Suprapubic skin (tissue), 4 donors: ENCODE results near the gene CNIH2. TPM values are rescaled to one million over a fixed set of nuclear protein-coding genes. Genes with fewer than 3 reads are reported as not detected.

Experiments
- DNase-seq, 2 donors: peaks; one replicate each; pipeline ENCODE4 v3.0.0-alpha.2; 2019; ENCODE audit warnings: low spot score in 2 of 2
- H3K27ac ChIP-seq: fragments of 200-600 bp; sonication (generic); one replicate; pipeline ENCODE4 v1.5.1; 2019
- H3K27me3 ChIP-seq: fragments of 200-600 bp; sonication (generic); one replicate; pipeline ENCODE4 v1.5.1; 2019
- H3K36me3 ChIP-seq: fragments of 200-600 bp; sonication (generic); one replicate; pipeline ENCODE4 v1.5.1; 2019
- H3K4me1 ChIP-seq: fragments of 200-600 bp; sonication (generic); one replicate; pipeline ENCODE4 v1.5.1; 2019
- H3K4me3 ChIP-seq: fragments of 200-600 bp; sonication (generic); one replicate; pipeline ENCODE4 v1.5.1; 2019; ENCODE audit warnings: mild to moderate bottlenecking
- H3K9me3 ChIP-seq: fragments of 200-600 bp; sonication (generic); one replicate; pipeline ENCODE4 v1.5.1; 2019
- EP300 ChIP-seq: sonication (generic); formaldehyde crosslinking; IDR thresholded peaks from one replicate; pipeline ENCODE4 v1.6.1; 2017; ENCODE audit warnings: antibody characterized with exemption
- POLR2A ChIP-seq, 2 donors: fragments of 450-650 bp; IDR thresholded peaks; one replicate each; pipeline ENCODE4 v1.6.1; 2017; ENCODE audit warnings: antibody characterized with exemption in 2 of 2, mild to moderate bottlenecking in 2 of 2, moderate library complexity in 2 of 2
- POLR2AphosphoS5 ChIP-seq, 3 donors: sonication (generic); formaldehyde crosslinking; IDR thresholded peaks; one replicate each; pipeline ENCODE4 v1.6.1; 2017; ENCODE audit warnings: antibody characterized with exemption in 3 of 3
- WGBS: methylation state at CpG from one replicate; pipeline ENCODE4 v1.1.5; 2018; 5-methylcytosine and 5-hydroxymethylcytosine counted together
- total RNA-seq, 4 donors: library from RNA; depleted of rRNA; stranded (reverse); fragments of >200 nt; gene quantifications; one replicate each; pipeline ENCODE4 v1.1.0, GENCODE V29; 2016
- TF ChIP-seq, protein P1 (sequence below), 2 donors: fragments of 200-600 bp in 1 of 2; fragments of 450-650 bp in 1 of 2; sonication (generic) in 1 of 2; IDR thresholded peaks; one replicate each; pipeline ENCODE4 v1.5.1; 2016 to 2019; ENCODE audit warnings: antibody characterized with exemption in 2 of 2, mild to moderate bottlenecking in 1 of 2, moderate library complexity in 1 of 2

The CNIH2 gene
- total RNA-seq, 4 donors from 2014 or later = 1.1 to 2.5 (median 1.9) TPM; not detected in 1

DNA sequence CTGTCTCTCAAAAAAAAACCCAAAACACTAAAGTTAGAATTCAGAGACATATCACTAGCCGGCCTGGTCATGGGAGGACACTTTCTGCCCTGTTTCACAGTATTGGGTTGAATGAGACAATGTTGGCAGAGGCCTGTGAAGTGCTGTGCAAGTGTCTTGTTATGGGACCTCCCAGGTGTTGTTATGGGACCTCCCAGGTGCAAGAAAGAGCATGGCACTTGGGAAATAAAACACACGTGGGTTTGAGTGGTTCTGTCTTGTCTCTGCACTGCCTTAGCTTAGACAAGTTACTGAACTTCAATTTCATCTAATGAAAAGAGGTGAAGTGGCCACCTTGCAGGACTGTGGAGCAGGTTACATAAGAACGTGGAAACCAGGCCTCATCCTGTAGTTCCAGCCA is 38.5 kb upstream of the CNIH2 start:
- Histone ChIP-seq H3K9me3 (no peaks in the 10 kb centered on the region), H3K4me1 (no peaks in the 10 kb centered on the region), H3K27me3 (no peaks in the 10 kb centered on the region), H3K4me3 (no peak overlapping the region), H3K36me3 (peaks cover 95% of the 10 kb centered on the region), H3K27ac (no peak overlapping the region)
- no peak for DNase-seq
- TF ChIP-seq POLR2A (IDR thresholded peaks at IDR 0.05) (no peak), EP300 (no peak), POLR2AphosphoS5 (IDR thresholded peaks at IDR 0.05) (no peak)
- TF ChIP-seq, protein P1, sequence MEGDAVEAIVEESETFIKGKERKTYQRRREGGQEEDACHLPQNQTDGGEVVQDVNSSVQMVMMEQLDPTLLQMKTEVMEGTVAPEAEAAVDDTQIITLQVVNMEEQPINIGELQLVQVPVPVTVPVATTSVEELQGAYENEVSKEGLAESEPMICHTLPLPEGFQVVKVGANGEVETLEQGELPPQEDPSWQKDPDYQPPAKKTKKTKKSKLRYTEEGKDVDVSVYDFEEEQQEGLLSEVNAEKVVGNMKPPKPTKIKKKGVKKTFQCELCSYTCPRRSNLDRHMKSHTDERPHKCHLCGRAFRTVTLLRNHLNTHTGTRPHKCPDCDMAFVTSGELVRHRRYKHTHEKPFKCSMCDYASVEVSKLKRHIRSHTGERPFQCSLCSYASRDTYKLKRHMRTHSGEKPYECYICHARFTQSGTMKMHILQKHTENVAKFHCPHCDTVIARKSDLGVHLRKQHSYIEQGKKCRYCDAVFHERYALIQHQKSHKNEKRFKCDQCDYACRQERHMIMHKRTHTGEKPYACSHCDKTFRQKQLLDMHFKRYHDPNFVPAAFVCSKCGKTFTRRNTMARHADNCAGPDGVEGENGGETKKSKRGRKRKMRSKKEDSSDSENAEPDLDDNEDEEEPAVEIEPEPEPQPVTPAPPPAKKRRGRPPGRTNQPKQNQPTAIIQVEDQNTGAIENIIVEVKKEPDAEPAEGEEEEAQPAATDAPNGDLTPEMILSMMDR (IDR thresholded peaks at IDR 0.05) = no peak
- WGBS = 77% methylated on average over 2 of the region's 3 CpGs

DNA sequence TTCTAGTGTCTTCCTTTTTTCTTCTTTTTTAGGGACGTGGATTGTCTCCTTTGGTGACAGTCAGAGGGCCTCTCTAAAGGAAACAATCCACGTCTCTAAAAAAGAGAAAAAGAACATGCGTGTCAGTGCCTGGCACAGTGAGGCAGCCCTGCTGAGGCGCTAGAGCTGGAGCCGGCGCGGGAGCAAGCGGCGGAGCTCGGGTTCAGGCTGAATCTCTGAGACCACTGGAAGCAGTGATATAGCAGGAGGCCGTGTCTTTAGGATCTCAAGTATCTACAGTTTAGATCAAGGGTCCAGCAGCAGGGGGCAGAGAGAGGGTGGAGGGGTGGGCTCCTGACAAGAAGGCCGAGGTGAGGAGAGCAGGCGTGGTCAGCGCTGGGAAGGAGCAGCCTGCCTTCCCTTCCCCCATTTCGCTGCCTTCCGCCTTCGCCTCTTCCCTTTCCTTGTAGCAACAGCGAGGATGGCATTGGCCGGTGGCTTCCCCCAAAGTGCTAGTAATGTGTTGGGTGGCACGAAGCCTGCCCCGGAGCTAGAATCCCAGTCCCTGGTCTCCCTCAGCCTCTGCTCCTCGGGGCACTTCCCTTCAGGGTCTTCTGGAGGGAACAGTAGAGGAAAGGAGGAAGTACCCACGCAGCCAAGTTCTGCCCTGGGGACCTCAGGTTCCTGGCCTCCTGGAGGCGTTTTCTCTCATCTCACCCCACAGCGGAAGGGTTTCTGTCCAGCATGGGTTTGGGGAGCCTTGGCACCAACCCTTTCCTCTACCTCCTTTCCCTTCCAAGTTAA is 37.8 kb upstream of the CNIH2 start:
- WGBS = 91% methylated on average over 25 of the region's 25 CpGs
- TF ChIP-seq, protein P1 (IDR thresholded peaks at IDR 0.05) = no peak
- TF ChIP-seq EP300 = no peak
- no peak for TF ChIP-seq POLR2AphosphoS5 (IDR thresholded peaks at IDR 0.05)
- TF ChIP-seq POLR2A (IDR thresholded peaks at IDR 0.05) = no peak
- H3K36me3 ChIP-seq = peaks cover 95% of the 10 kb centered on the region
- H3K27me3 ChIP-seq = no peaks in the 10 kb centered on the region
- DNase-seq = no peak
- H3K4me3 ChIP-seq = no peak overlapping the region
- no peaks in the 10 kb centered on the region for H3K9me3 ChIP-seq
- no peaks in the 10 kb centered on the region for H3K4me1 ChIP-seq
- no peak overlapping the region for H3K27ac ChIP-seq

DNA sequence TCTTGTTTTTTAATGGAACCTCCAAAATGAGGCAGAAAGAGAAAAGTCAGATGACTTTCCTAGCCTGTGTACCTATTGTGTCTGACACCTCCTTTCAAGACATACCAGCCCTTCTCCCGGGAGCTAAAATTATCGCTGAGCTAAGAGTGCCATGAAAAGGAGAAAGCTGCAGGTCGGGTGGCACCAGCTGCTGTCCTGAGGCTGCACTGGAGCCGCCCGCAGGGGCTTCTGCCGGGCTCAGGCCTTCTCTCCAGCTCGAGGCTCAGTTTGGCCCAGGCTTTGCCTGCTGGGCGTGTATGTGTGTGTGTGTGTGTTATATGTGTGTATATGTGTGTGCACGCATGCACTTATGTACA is 37.2 kb upstream of the CNIH2 start:
- WGBS = 89% methylated on average over 9 of the region's 9 CpGs
- Histone ChIP-seq H3K4me1 (no peaks in the 10 kb centered on the region), H3K27ac (no peak overlapping the region), H3K4me3 (no peak overlapping the region), H3K36me3 (peaks cover 94% of the 10 kb centered on the region), H3K27me3 (no peaks in the 10 kb centered on the region), H3K9me3 (no peaks in the 10 kb centered on the region)
- no peak for DNase-seq
- TF ChIP-seq POLR2AphosphoS5 (IDR thresholded peaks at IDR 0.05) = no peak
- TF ChIP-seq POLR2A (IDR thresholded peaks at IDR 0.05) = no peak
- no peak for TF ChIP-seq EP300
- TF ChIP-seq, protein P1 (IDR thresholded peaks at IDR 0.05) = no peak

DNA sequence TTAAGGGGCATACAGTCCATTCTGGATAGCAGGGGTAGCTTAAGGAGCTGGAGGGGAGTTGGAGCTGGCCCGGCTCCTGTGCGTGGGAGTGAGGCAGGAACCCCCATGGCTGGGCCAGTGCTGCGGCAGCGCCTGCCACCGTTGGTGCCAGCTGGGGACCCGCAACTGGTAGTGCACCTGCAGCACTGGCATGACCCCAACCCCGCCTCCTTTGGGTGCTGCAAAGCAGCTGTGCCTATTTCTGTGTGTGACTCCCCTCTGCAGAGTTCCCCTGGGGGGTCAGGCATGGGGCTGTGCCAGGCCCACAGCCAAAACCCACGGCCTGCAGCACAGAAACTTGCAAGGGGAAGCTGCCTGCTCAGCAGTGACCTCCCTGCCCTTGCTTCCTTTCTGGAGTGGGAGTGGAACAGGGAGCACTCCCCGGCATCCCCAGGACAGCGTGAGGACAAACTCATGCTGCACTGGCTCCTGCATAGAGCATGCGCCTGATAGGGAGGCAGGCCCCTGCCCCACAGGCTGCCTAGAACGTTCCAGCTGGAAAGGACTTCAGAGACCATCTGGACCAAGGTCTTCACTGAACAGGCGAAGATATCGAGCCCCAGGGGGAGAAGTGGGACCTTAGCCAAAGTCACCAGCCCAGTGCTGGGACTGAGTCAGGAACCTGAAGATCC is 35.7 kb upstream of the CNIH2 start:
- WGBS = 79% methylated on average over 10 of the region's 14 CpGs
- no peaks in the 10 kb centered on the region for H3K27me3 ChIP-seq
- no peak for DNase-seq
- TF ChIP-seq EP300 = no peak
- no peak for TF ChIP-seq POLR2A (IDR thresholded peaks at IDR 0.05)
- TF ChIP-seq, protein P1 (IDR thresholded peaks at IDR 0.05) = no peak
- TF ChIP-seq POLR2AphosphoS5 (IDR thresholded peaks at IDR 0.05) = no peak
- no peak overlapping the region for H3K27ac ChIP-seq
- peaks cover 82% of the 10 kb centered on the region for H3K36me3 ChIP-seq
- no peaks in the 10 kb centered on the region for H3K9me3 ChIP-seq
- H3K4me3 ChIP-seq = no peak overlapping the region
- no peaks in the 10 kb centered on the region for H3K4me1 ChIP-seq

DNA sequence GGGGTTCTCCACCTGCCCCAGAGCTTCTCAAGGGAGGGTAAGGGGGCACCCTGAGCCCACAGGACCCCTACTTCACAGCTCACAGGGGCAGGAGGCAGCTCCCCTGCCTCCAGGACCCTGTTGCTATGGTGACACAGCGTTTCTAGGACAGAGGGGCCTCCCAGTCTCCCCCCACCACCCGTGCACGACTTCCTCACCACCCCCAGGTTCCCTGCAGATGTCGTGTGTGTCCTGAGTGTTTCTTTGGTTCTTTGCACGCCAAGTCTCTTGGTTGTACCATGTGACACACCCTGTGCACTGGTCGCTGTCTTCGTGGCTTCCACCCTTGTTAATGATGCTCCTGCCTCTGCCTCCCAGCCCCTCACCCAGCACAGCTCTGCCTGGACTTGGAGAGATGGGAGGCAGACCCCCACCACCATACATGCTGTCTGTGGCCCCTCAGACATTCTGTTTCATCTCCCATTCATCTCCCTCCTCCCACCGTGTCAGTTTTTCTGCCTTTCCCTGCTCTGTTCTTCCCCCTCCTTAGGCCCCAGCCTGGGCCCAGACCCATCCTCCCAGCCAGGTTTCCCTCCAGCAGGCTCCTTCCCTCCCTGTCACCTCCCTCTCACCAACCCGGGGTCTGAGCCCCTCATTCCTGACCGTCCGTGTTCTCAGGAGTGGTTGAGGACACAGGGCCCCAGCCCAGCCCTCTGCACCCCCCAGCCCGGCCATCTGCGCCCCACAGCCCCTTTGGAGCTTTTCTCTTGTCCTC is 34.0 kb upstream of the CNIH2 start:
- H3K27ac ChIP-seq = no peak overlapping the region
- WGBS = 74% methylated on average over 13 of the region's 13 CpGs
- no peaks in the 10 kb centered on the region for H3K27me3 ChIP-seq
- H3K4me3 ChIP-seq = no peak overlapping the region
- H3K36me3 ChIP-seq = peaks cover 66% of the 10 kb centered on the region
- no peaks in the 10 kb centered on the region for H3K9me3 ChIP-seq
- H3K4me1 ChIP-seq = no peaks in the 10 kb centered on the region
- DNase-seq = no peak
- TF ChIP-seq POLR2AphosphoS5 (IDR thresholded peaks at IDR 0.05) = no peak
- no peak for TF ChIP-seq EP300
- TF ChIP-seq, protein P1 (IDR thresholded peaks at IDR 0.05) = no peak
- no peak for TF ChIP-seq POLR2A (IDR thresholded peaks at IDR 0.05)
